Stimulated activated memory B cell treated with anti-CD40 and anti-IgM and Interleukin-4, amounts not matched to agents 10 μg/mL and 1 μg/mL and 100 μg/mL, for 72 hours (primary cell): ENCODE data around the gene CASQ2.

Source experiments
- ATAC-seq: fragments of 150-1000 bp; cut with Tn5 transposase; 2 replicates; pipeline ENCODE4 v1.10.0; 2021
- H3K27ac Mint-ChIP-seq: one replicate; pipeline ENCODE4 v1.8.0; 2022; ENCODE audit warnings: mild to moderate bottlenecking, mixed read lengths
- H3K27me3 Mint-ChIP-seq: one replicate; pipeline ENCODE4 v1.8.0; 2022; ENCODE audit warnings: mixed read lengths
- H3K36me3 Mint-ChIP-seq: one replicate; pipeline ENCODE4 v1.8.0; 2022; ENCODE audit warnings: mixed read lengths
- H3K4me1 Mint-ChIP-seq: one replicate; pipeline ENCODE4 v1.8.0; 2022; ENCODE audit warnings: mixed read lengths
- H3K4me3 Mint-ChIP-seq: one replicate; pipeline ENCODE4 v1.8.0; 2022; ENCODE audit warnings: mild to moderate bottlenecking, moderate library complexity, mixed read lengths
- H3K9me3 Mint-ChIP-seq: one replicate; pipeline ENCODE4 v1.8.0; 2022; ENCODE audit warnings: mixed read lengths

The CASQ2 gene

GRCh38 chr1:115705085-115705951 lies 63.2 kb downstream of the CASQ2 start:
- no peaks in the 10 kb centered on the region for H3K9me3 Mint-ChIP-seq
- H3K27me3 Mint-ChIP-seq: peaks cover 22% of the 10 kb centered on the region
- H3K36me3 Mint-ChIP-seq: no peaks in the 10 kb centered on the region
- no peak for ATAC-seq
- no peak overlapping the region for H3K4me3 Mint-ChIP-seq
- H3K27ac Mint-ChIP-seq: no peak overlapping the region
- no peaks in the 10 kb centered on the region for H3K4me1 Mint-ChIP-seq

GRCh38 chr1:115702959-115703358 lies 65.6 kb downstream of the CASQ2 start:
- no peak overlapping the region for H3K27ac Mint-ChIP-seq
- no peaks in the 10 kb centered on the region for H3K36me3 Mint-ChIP-seq
- H3K4me3 Mint-ChIP-seq: no peak overlapping the region
- peaks cover 8% of the 10 kb centered on the region for H3K27me3 Mint-ChIP-seq
- no peak for ATAC-seq
- H3K4me1 Mint-ChIP-seq: no peaks in the 10 kb centered on the region
- H3K9me3 Mint-ChIP-seq: no peaks in the 10 kb centered on the region

- Mint-ChIP-seq H3K27me3 (peaks cover 8% of the 10 kb centered on the region), H3K27ac (no peak overlapping the region)
- no peak for ATAC-seq
Observed at GRCh38 chr1:115701090-115701489, 67.4 kb downstream of the CASQ2 start.

GRCh38 chr1:115697619-115698018 lies 70.9 kb downstream of the CASQ2 start:
- Mint-ChIP-seq H3K27ac (no peak overlapping the region), H3K4me1 (no peaks in the 10 kb centered on the region), H3K36me3 (no peaks in the 10 kb centered on the region), H3K4me3 (no peak overlapping the region), H3K9me3 (no peaks in the 10 kb centered on the region), H3K27me3 (peaks cover 8% of the 10 kb centered on the region)
- ATAC-seq: no peak

More at GRCh38 chr1:115701090-115701489, 67.4 kb downstream of the CASQ2 start:
- no peaks in the 10 kb centered on the region for H3K36me3 Mint-ChIP-seq
- H3K4me1 Mint-ChIP-seq: no peaks in the 10 kb centered on the region
- H3K9me3 Mint-ChIP-seq: no peaks in the 10 kb centered on the region
- H3K4me3 Mint-ChIP-seq: no peak overlapping the region

- no peak for ATAC-seq
- no peaks in the 10 kb centered on the region for H3K27me3 Mint-ChIP-seq
- no peaks in the 10 kb centered on the region for H3K36me3 Mint-ChIP-seq
- H3K4me1 Mint-ChIP-seq: no peaks in the 10 kb centered on the region
- H3K4me3 Mint-ChIP-seq: no peak overlapping the region
- no peaks in the 10 kb centered on the region for H3K9me3 Mint-ChIP-seq
- no peak overlapping the region for H3K27ac Mint-ChIP-seq
Observed at GRCh38 chr1:115694805-115695204, 73.7 kb downstream of the CASQ2 start.

GRCh38 chr1:115692224-115692623 lies 76.3 kb downstream of the CASQ2 start:
- Mint-ChIP-seq H3K4me1 (no peaks in the 10 kb centered on the region), H3K27ac (no peak overlapping the region), H3K36me3 (no peaks in the 10 kb centered on the region), H3K9me3 (no peaks in the 10 kb centered on the region), H3K27me3 (no peaks in the 10 kb centered on the region), H3K4me3 (no peak overlapping the region)
- no peak for ATAC-seq

GRCh38 chr1:115690972-115691371 lies 77.5 kb downstream of the CASQ2 start:
- no peaks in the 10 kb centered on the region for H3K4me1 Mint-ChIP-seq
- no peak for ATAC-seq
- H3K27ac Mint-ChIP-seq: no peak overlapping the region
- H3K4me3 Mint-ChIP-seq: no peak overlapping the region
- no peaks in the 10 kb centered on the region for H3K36me3 Mint-ChIP-seq
- no peaks in the 10 kb centered on the region for H3K9me3 Mint-ChIP-seq
- no peaks in the 10 kb centered on the region for H3K27me3 Mint-ChIP-seq

- H3K36me3 Mint-ChIP-seq: no peaks in the 10 kb centered on the region
Observed at GRCh38 chr1:115687744-115688143, 80.8 kb downstream of the CASQ2 start.

GRCh38 chr1:115685029-115685705 lies 83.3 kb downstream of the CASQ2 start:
- ATAC-seq: no peak
- no peaks in the 10 kb centered on the region for H3K9me3 Mint-ChIP-seq
- H3K36me3 Mint-ChIP-seq: no peaks in the 10 kb centered on the region
- no peaks in the 10 kb centered on the region for H3K27me3 Mint-ChIP-seq
- H3K4me1 Mint-ChIP-seq: peaks cover under 1% of the 10 kb centered on the region
- no peak overlapping the region for H3K4me3 Mint-ChIP-seq
- no peak overlapping the region for H3K27ac Mint-ChIP-seq

More at GRCh38 chr1:115687744-115688143, 80.8 kb downstream of the CASQ2 start:
- ATAC-seq: no peak
- no peak overlapping the region for H3K4me3 Mint-ChIP-seq
- no peaks in the 10 kb centered on the region for H3K4me1 Mint-ChIP-seq
- no peak overlapping the region for H3K27ac Mint-ChIP-seq
- H3K9me3 Mint-ChIP-seq: no peaks in the 10 kb centered on the region
- no peaks in the 10 kb centered on the region for H3K27me3 Mint-ChIP-seq

- no peaks in the 10 kb centered on the region for H3K36me3 Mint-ChIP-seq
- no peak overlapping the region for H3K4me3 Mint-ChIP-seq
- H3K4me1 Mint-ChIP-seq: peaks cover 8% of the 10 kb centered on the region
- ATAC-seq: no peak
- H3K27ac Mint-ChIP-seq: no peak overlapping the region
- no peaks in the 10 kb centered on the region for H3K27me3 Mint-ChIP-seq
- H3K9me3 Mint-ChIP-seq: no peaks in the 10 kb centered on the region
Observed at GRCh38 chr1:115682792-115683191, 85.7 kb downstream of the CASQ2 start.

GRCh38 chr1:115680730-115681111 lies 87.8 kb downstream of the CASQ2 start:
- no peaks in the 10 kb centered on the region for H3K36me3 Mint-ChIP-seq
- H3K27ac Mint-ChIP-seq: no peak overlapping the region
- H3K27me3 Mint-ChIP-seq: no peaks in the 10 kb centered on the region
- peaks cover 8% of the 10 kb centered on the region for H3K4me1 Mint-ChIP-seq
- no peak for ATAC-seq
- H3K9me3 Mint-ChIP-seq: no peaks in the 10 kb centered on the region
- H3K4me3 Mint-ChIP-seq: no peak overlapping the region

GRCh38 chr1:115679141-115679611 lies 89.3 kb downstream of the CASQ2 start:
- no peaks in the 10 kb centered on the region for H3K9me3 Mint-ChIP-seq
- H3K4me1 Mint-ChIP-seq: peaks cover 8% of the 10 kb centered on the region
- no peak overlapping the region for H3K4me3 Mint-ChIP-seq
- ATAC-seq: no peak
- H3K27ac Mint-ChIP-seq: no peak overlapping the region
- no peaks in the 10 kb centered on the region for H3K27me3 Mint-ChIP-seq
- no peaks in the 10 kb centered on the region for H3K36me3 Mint-ChIP-seq

- Mint-ChIP-seq H3K4me3 (no peak overlapping the region), H3K9me3 (no peaks in the 10 kb centered on the region), H3K27ac (no peak overlapping the region), H3K27me3 (no peaks in the 10 kb centered on the region), H3K36me3 (no peaks in the 10 kb centered on the region), H3K4me1 (peaks cover 8% of the 10 kb centered on the region)
- no peak for ATAC-seq
Observed at GRCh38 chr1:115678141-115678540, 90.4 kb downstream of the CASQ2 start.

GRCh38 chr1:115677565-115677964 lies 90.9 kb downstream of the CASQ2 start:
- Mint-ChIP-seq H3K4me3 (no peak overlapping the region), H3K27ac (no peak overlapping the region), H3K9me3 (no peaks in the 10 kb centered on the region)

GRCh38 chr1:115677182-115677555 lies 91.3 kb downstream of the CASQ2 start:
- no peak for ATAC-seq
- H3K36me3 Mint-ChIP-seq: no peaks in the 10 kb centered on the region
- H3K9me3 Mint-ChIP-seq: no peaks in the 10 kb centered on the region
- no peak overlapping the region for H3K27ac Mint-ChIP-seq
- no peaks in the 10 kb centered on the region for H3K27me3 Mint-ChIP-seq
- no peak overlapping the region for H3K4me3 Mint-ChIP-seq
- peaks cover 8% of the 10 kb centered on the region for H3K4me1 Mint-ChIP-seq

More at GRCh38 chr1:115677565-115677964, 90.9 kb downstream of the CASQ2 start:
- Mint-ChIP-seq H3K4me1 (peaks cover 8% of the 10 kb centered on the region), H3K27me3 (no peaks in the 10 kb centered on the region), H3K36me3 (no peaks in the 10 kb centered on the region)
- ATAC-seq: no peak
